ENCODE measurements around the gene KSR1.

KSR1 gene

GRCh38 chr17:27539152-27539551, 82.9 kb downstream of the KSR1 start:
- Histone ChIP-seq H3K4me1 (ENCODE audit: low read depth, poor library complexity, severe bottlenecking) (peaks cover 5% of the 10 kb centered on the region), H4K20me1 (ENCODE audit: insufficient read depth) (0 out of 2 replicates have a peak, but pooled peaks cover 2% of the 10 kb centered on the region), H3K36me3 (ENCODE audit: insufficient read depth) (no peaks in the 10 kb centered on the region)

GRCh38 chr17:27539794-27540317, 83.6 kb downstream of the KSR1 start:
- H3K4me1 ChIP-seq (ENCODE audit: low read depth, poor library complexity, severe bottlenecking), result peaks cover 12% of the 10 kb centered on the region
- H3K27ac ChIP-seq, result no peak overlapping the region
- no peak overlapping the region for H3K4me3 ChIP-seq (IDR thresholded peaks at IDR 0.05; ENCODE audit: insufficient read depth, low read depth, low read length)
- H4K20me1 ChIP-seq (ENCODE audit: insufficient read depth), result 0 out of 2 replicates have a peak, but pooled peaks cover 2% of the 10 kb centered on the region
- H3K79me2 ChIP-seq (ENCODE audit: insufficient read depth, low read depth), result no peaks in the 10 kb centered on the region
- no peaks in the 10 kb centered on the region for H3K36me3 ChIP-seq (ENCODE audit: insufficient read depth)
- no peak overlapping the region for H3K4me2 ChIP-seq
- no peak for TF ChIP-seq CTCF (conservative IDR thresholded peaks at IDR 0.05; ENCODE audit: low read depth, low read length)
- H3K27me3 ChIP-seq (ENCODE audit: insufficient read depth, low read depth), result peaks cover 57% of the 10 kb centered on the region
- H2AFZ ChIP-seq (ENCODE audit: low read depth), result no peak overlapping the region
- H3K9ac ChIP-seq, result no peak overlapping the region

More at GRCh38 chr17:27539152-27539551, 82.9 kb downstream of the KSR1 start:
- no peak overlapping the region for H3K4me3 ChIP-seq (IDR thresholded peaks at IDR 0.05; ENCODE audit: insufficient read depth, low read depth, low read length)
- no peak overlapping the region for H3K4me2 ChIP-seq
- no peak overlapping the region for H3K9ac ChIP-seq
- no peak for TF ChIP-seq CTCF (conservative IDR thresholded peaks at IDR 0.05; ENCODE audit: low read depth, low read length)
- H2AFZ ChIP-seq (ENCODE audit: low read depth), result no peak overlapping the region
- H3K79me2 ChIP-seq (ENCODE audit: insufficient read depth, low read depth), result no peaks in the 10 kb centered on the region
- H3K27me3 ChIP-seq (ENCODE audit: insufficient read depth, low read depth), result peaks cover 56% of the 10 kb centered on the region
- H3K27ac ChIP-seq, result no peak overlapping the region

GRCh38 chr17:27540318-27541101, 84.3 kb downstream of the KSR1 start:
- no peak overlapping the region for H2AFZ ChIP-seq (ENCODE audit: low read depth)
- no peaks in the 10 kb centered on the region for H3K36me3 ChIP-seq (ENCODE audit: insufficient read depth)
- H3K27me3 ChIP-seq (ENCODE audit: insufficient read depth, low read depth), result peaks cover 61% of the 10 kb centered on the region
- peaks cover 19% of the 10 kb centered on the region for H3K4me1 ChIP-seq (ENCODE audit: low read depth, poor library complexity, severe bottlenecking)
- no peak overlapping the region for H3K4me2 ChIP-seq
- no peaks in the 10 kb centered on the region for H3K79me2 ChIP-seq (ENCODE audit: insufficient read depth, low read depth)
- TF ChIP-seq CTCF (conservative IDR thresholded peaks at IDR 0.05; ENCODE audit: low read depth, low read length), result no peak
- no peak overlapping the region for H3K4me3 ChIP-seq (IDR thresholded peaks at IDR 0.05; ENCODE audit: insufficient read depth, low read depth, low read length)
- H4K20me1 ChIP-seq (ENCODE audit: insufficient read depth), result 0 out of 2 replicates have a peak, but pooled peaks cover 6% of the 10 kb centered on the region
- H3K9ac ChIP-seq, result no peak overlapping the region
- H3K27ac ChIP-seq, result no peak overlapping the region

- H4K20me1 ChIP-seq (ENCODE audit: insufficient read depth), result 0 out of 2 replicates have a peak, but pooled peaks cover 6% of the 10 kb centered on the region
- H3K4me2 ChIP-seq, result no peak overlapping the region
These were observed 85.2 kb downstream of the KSR1 start for GRCh38 chr17:27541301-27542023.

More at GRCh38 chr17:27541301-27542023, 85.2 kb downstream of the KSR1 start:
- Histone ChIP-seq H3K79me2 (ENCODE audit: insufficient read depth, low read depth) (no peaks in the 10 kb centered on the region), H3K4me1 (ENCODE audit: low read depth, poor library complexity, severe bottlenecking) (peaks cover 28% of the 10 kb centered on the region), H3K4me3 (IDR thresholded peaks at IDR 0.05; ENCODE audit: insufficient read depth, low read depth, low read length) (no peak overlapping the region), H2AFZ (ENCODE audit: low read depth) (no peak overlapping the region), H3K27ac (no peak overlapping the region), H3K9ac (no peak overlapping the region), H3K27me3 (ENCODE audit: insufficient read depth, low read depth) (peaks cover 71% of the 10 kb centered on the region), H3K36me3 (ENCODE audit: insufficient read depth) (no peaks in the 10 kb centered on the region)
- no peak for TF ChIP-seq CTCF (conservative IDR thresholded peaks at IDR 0.05; ENCODE audit: low read depth, low read length)
